ENCODE measurements around the gene TSLP. TPM values are rescaled to one million over a fixed set of nuclear protein-coding genes. Genes with fewer than 3 reads are reported as not detected.

The TSLP gene
- 0.43 and 2.0 TPM in 2 replicates for total RNA-seq

DNA sequence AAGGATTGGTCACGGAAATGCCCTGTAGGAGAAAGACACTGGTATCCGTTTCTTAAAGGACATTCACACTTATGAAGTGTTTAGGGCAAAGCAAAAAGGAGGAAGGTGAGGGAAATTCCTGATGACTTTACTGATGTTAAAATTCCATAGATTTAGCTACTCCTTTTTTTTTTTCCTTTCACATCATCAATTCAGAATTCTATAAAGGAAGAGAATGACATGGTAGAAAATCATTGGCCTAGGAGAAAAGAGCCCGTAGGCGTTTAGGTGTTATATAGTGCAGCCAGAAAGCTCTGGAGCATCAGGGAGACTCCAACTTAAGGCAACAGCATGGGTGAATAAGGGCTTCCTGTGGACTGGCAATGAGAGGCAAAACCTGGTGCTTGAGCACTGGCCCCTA, at the start of gene TSLP:
TSLP (plus strand) TSS at position 301 of the 400 bp plus-strand sequence. CDS start 178 bp downstream, outside the sequence.

DNA sequence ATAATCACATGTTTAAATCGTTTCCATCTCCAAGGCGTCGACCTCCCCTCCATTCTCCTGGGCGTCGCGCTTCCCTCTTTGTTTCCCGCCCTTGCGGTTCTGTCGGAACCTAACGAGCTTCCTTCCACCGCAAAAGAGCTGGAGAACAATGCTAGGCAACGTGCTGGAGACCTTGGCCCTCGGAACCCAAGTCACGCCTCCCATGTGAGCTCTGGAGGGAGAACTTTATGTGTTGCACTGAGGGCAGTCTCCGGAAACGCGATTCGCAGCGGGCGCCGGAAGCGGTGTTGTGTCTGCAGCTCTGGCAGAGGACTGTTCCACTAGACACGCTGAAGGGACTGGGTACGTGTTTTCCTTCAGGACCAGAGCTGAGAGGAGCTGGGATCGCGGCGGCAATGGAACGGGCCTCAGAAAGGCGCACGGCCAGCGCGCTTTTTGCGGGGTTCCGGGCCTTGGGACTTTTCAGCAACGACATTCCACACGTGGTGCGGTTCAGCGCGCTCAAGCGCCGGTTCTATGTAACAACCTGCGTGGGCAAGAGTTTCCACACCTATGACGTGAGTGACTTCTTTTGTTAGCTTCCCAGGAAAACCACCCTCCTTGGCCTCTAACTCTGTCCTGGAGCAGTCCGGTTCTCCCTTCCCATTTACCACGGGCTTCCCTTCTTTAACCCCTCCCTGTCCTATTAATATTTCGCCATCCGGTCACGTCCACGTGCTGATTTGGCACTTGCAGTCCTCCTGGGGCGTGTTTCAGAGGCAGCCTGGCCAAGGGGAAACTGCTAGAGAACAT, 20.7 kb downstream of the TSLP start, which contains the start of gene WDR36:
WDR36 (plus strand) TSS at position 287 of the 792 bp plus-strand sequence; CDS start at position 396, 109 bp downstream.

Other genes with a start within 250 kb of the TSLP start
- 51.2 and 93.3 TPM in 2 replicates for gene WDR36, start 20.6 kb downstream of the TSLP start, total RNA-seq
- gene CAMK4, start 152.7 kb downstream of the TSLP start, total RNA-seq = 4.2 and 11.9 TPM in 2 replicates